Chondrocyte (in vitro differentiated cells): ENCODE results near the gene DYNLT1. TPM values are rescaled to one million over a fixed set of nuclear protein-coding genes. Genes with fewer than 3 reads are reported as not detected.
"Not testable (repeated sequence)": the region's sequence is repeated elsewhere in the genome, so short reads cannot be mapped to it uniquely, and the experiment has no call there.

Experiments used
- DNase-seq: peaks from one replicate; pipeline ENCODE4 v3.0.0; 2021; ENCODE audit warnings: mixed read lengths, low spot score
- H3K27ac Mint-ChIP-seq: one replicate; pipeline ENCODE4 v1.8.0; 2021; ENCODE audit warnings: mild to moderate bottlenecking, moderate library complexity, mixed read lengths; ENCODE audit not compliant: unreplicated experiment
- H3K27me3 Mint-ChIP-seq: 2 replicates; pipeline ENCODE4 v1.8.0; 2021; ENCODE audit warnings: low read depth, mixed read lengths
- H3K36me3 Mint-ChIP-seq: 2 replicates; pipeline ENCODE4 v1.8.0; 2021; ENCODE audit warnings: low read depth, mixed read lengths
- H3K4me1 Mint-ChIP-seq: 2 replicates; pipeline ENCODE4 v1.8.0; 2021; ENCODE audit warnings: low read depth, mild to moderate bottlenecking, mixed read lengths
- H3K4me3 Mint-ChIP-seq: one replicate; pipeline ENCODE4 v1.8.0; 2021; ENCODE audit warnings: mild to moderate bottlenecking, moderate library complexity, mixed read lengths; ENCODE audit not compliant: unreplicated experiment
- H3K9me3 Mint-ChIP-seq: 2 replicates; pipeline ENCODE4 v1.8.0; 2021; ENCODE audit warnings: low read depth, mixed read lengths
- total RNA-seq: library from RNA; stranded (reverse); gene quantifications from 3 replicates; pipeline ENCODE4 v1.2.1, GENCODE V29; 2021
- TF ChIP-seq, protein P1 (sequence below): fragments of 200-600 bp; sonication (generic); IDR thresholded peaks from 2 replicates; pipeline ENCODE4 v1.5.0; 2021; ENCODE audit warnings: antibody characterized with exemption, mild to moderate bottlenecking, moderate library complexity

The DYNLT1 gene
- total RNA-seq, 1 donor from 2014 or later: 171 TPM

DNA sequence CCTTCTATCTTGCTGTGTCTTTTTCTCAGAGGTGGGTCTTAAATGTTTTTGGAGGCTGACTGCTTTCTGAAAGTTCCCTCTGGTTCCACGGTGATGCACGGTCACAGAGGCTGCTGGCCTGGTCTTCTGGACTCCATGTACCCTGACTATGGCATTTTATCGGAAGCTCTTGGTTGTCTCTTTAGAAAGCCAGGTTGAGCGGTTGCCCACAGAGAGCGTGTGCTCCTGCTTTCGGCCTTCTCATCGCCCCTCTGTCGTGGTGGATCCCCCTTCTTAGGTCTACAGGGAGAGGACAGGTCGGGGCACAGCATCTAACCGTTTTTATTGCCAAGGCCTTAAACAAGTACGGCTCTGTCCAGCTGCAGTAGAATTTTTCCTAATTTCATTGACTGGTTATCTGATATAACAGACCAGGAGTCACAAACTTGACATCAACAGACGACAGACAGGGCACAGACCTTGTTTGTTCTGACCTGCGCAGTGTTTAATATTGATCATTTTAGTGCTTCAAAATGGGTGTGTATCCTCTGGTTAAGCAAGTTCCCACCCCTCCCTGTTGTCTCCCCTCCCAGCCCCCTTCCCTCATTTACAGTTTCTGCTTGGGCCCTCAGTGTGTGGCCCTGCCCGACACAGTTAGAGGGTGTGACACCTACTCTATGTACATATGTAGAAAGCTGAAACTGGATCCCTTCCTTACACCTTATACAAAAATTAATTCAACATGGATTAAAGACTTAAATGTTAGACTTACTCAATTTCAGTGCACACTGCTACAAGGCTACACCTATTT, 30.0 kb upstream of the DYNLT1 start:
- Mint-ChIP-seq H3K4me1 (no peaks in the 10 kb centered on the region), H3K27ac (no peak overlapping the region), H3K9me3 (no peaks in the 10 kb centered on the region), H3K27me3 (peaks cover 1% of the 10 kb centered on the region), H3K4me3 (no peak overlapping the region), H3K36me3 (no peaks in the 10 kb centered on the region)
- TF ChIP-seq, protein P1, sequence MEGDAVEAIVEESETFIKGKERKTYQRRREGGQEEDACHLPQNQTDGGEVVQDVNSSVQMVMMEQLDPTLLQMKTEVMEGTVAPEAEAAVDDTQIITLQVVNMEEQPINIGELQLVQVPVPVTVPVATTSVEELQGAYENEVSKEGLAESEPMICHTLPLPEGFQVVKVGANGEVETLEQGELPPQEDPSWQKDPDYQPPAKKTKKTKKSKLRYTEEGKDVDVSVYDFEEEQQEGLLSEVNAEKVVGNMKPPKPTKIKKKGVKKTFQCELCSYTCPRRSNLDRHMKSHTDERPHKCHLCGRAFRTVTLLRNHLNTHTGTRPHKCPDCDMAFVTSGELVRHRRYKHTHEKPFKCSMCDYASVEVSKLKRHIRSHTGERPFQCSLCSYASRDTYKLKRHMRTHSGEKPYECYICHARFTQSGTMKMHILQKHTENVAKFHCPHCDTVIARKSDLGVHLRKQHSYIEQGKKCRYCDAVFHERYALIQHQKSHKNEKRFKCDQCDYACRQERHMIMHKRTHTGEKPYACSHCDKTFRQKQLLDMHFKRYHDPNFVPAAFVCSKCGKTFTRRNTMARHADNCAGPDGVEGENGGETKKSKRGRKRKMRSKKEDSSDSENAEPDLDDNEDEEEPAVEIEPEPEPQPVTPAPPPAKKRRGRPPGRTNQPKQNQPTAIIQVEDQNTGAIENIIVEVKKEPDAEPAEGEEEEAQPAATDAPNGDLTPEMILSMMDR: no peak
- DNase-seq: no peak

DNA sequence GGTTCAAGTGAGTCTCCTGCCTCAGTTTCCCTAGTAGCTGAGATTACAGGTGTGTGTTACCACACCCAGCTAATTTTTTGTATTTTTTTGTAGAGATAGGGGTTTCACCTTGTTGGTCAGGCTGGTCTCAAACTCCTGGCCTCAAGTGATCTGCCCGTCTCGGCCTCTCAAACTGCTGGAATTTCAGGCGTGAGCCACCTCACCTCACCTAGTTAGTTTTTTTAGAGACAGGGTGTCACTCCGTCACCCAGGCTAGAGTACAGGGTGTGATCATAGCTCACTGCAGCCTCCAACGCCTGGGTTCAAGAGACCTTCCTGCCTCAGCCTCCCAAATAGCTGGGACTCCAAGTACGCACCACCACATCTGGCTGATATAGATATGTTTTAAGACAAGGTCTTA, 28.2 kb upstream of the DYNLT1 start:
- Mint-ChIP-seq H3K9me3 (no peaks in the 10 kb centered on the region), H3K36me3 (no peaks in the 10 kb centered on the region), H3K27me3 (peaks cover 6% of the 10 kb centered on the region), H3K4me3 (no peak overlapping the region), H3K27ac (no peak overlapping the region), H3K4me1 (no peaks in the 10 kb centered on the region)
- TF ChIP-seq, protein P1: no peak
- no peak for DNase-seq

DNA sequence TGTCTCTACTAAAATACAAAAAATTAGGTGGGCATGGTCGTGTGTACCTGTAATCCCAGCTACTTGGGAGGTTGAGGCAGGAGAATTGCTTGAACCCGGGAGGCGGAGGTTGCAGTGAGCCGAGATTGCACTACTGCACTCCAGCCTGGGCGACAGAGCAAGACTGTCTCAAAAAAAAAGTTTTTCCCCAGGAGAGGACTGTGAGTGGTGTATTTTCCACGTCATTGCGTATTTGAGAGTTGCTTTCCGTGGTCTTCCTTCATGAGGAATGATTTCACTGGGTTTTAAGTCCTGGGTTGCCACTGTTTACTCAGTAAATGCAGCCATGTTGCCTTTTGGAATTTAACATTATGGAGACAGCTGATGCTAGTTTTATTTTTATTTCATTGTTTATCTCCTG, 27.6 kb upstream of the DYNLT1 start:
- H3K27ac Mint-ChIP-seq, H3K4me3 Mint-ChIP-seq, H3K27me3 Mint-ChIP-seq, DNase-seq, H3K9me3 Mint-ChIP-seq, H3K4me1 Mint-ChIP-seq, H3K36me3 Mint-ChIP-seq: not testable (repeated sequence)

DNA sequence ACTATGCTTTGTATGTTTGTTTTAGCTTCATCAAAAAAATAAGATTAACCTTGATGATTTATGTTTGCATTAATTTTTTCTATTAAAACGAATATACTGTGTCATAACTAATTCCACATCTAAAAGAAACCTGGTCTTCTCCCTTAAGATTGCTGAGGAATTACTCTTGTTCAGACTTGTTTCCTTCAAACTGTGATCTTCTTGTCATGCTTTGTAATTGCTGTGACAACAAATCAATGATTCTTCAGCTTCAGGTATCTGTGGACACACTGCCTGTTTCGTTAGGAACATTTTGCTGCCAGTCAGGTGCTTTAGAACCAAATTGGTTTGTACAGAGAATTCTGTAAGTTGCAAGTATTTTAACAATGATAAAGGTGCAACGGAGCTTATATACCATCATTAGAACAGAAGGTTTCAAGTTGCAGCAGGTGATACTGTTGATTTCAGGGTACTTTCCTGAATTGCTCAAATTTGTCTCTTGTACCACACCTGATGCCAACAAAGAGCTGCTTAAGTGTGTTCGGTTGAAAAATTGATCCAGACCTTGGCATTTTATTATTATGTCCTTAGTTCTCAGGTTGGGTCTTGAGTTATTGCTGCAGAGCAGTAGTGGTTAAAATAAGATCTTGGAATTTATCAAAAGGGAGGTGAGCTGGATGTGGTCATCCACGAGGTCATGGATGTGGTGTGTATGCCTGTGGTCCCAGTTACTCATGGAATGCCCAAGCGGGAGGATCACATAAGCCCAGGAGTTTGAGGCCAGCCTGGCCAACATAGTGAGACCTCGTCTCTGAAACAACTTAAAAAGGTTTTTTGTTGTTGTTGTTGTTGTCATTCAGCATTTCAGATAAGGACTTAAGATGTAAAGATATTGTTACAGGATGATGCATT, 24.8 kb upstream of the DYNLT1 start:
- DNase-seq: no peak
- H3K36me3 Mint-ChIP-seq: no peaks in the 10 kb centered on the region
- H3K4me3 Mint-ChIP-seq: no peak overlapping the region
- H3K9me3 Mint-ChIP-seq: no peaks in the 10 kb centered on the region
- TF ChIP-seq, protein P1: no peak
- H3K27me3 Mint-ChIP-seq: peaks cover 11% of the 10 kb centered on the region
- no peak overlapping the region for H3K27ac Mint-ChIP-seq
- peaks cover 8% of the 10 kb centered on the region for H3K4me1 Mint-ChIP-seq

DNA sequence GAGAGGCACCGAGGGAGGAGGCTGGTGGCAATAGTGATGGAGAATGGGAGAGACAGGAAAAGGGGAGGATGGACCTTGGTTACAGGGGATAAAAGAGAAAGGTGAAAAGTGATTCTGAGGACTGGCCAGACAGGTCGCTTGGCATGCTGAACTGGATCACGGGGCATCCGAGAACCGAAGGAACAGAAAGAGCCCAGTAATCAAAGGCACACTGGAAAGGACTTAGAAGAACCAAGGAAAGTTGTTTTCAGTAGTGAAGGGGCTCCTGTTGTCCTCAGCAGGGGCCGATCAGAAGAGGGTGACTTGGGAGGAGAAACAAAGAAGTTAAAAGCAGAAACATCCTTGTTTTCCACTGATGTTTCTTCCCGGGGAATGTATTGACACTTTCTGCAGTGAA, 24.2 kb upstream of the DYNLT1 start:
- Mint-ChIP-seq H3K27ac (no peak overlapping the region), H3K27me3 (peaks cover 11% of the 10 kb centered on the region), H3K36me3 (no peaks in the 10 kb centered on the region), H3K4me1 (peaks cover 8% of the 10 kb centered on the region), H3K4me3 (no peak overlapping the region), H3K9me3 (no peaks in the 10 kb centered on the region)
- DNase-seq: no peak
- TF ChIP-seq, protein P1: no peak
